ENCODE data around the gene HECTD4. TPM values are rescaled to one million over a fixed set of nuclear protein-coding genes. Genes with fewer than 3 reads are reported as not detected.

The HECTD4 gene
- total RNA-seq, 2 donors from 2014 or later: 54.2 to 75.4 TPM

- peaks cover 55% of the 10 kb centered on the region for H3K36me3 ChIP-seq
- no peak for TF ChIP-seq CTCF (IDR thresholded peaks at IDR 0.05)
- no peak overlapping the region for H3K4me3 ChIP-seq
- ATAC-seq (ENCODE audit: insufficient number of reproducible peaks, low FRiP score, low read depth): no peak
- H3K4me1 ChIP-seq (ENCODE audit: control insufficient read depth in 1 of 2, low read depth in 2 of 2): no peaks in the 10 kb centered on the region
- no peak overlapping the region for H3K27ac ChIP-seq
- H3K27me3 ChIP-seq (replicated peaks; ENCODE audit: insufficient read depth): no peaks in the 10 kb centered on the region
- H3K9me3 ChIP-seq: no peaks in the 10 kb centered on the region
- DNase-seq (ENCODE audit: low spot score): no peak
Observed at GRCh38 chr12:112175361-112176155, 206.7 kb downstream of the HECTD4 start.

GRCh38 chr12:112172556-112173324, 209.5 kb downstream of the HECTD4 start:
- ATAC-seq (ENCODE audit: insufficient number of reproducible peaks, low FRiP score, low read depth): no peak
- Histone ChIP-seq H3K4me1 (ENCODE audit: control insufficient read depth in 1 of 2, low read depth in 2 of 2) (no peaks in the 10 kb centered on the region), H3K27me3 (replicated peaks; ENCODE audit: insufficient read depth) (no peaks in the 10 kb centered on the region), H3K36me3 (peaks cover 45% of the 10 kb centered on the region), H3K9me3 (no peaks in the 10 kb centered on the region), H3K4me3 (no peak overlapping the region), H3K27ac (no peak overlapping the region)
- TF ChIP-seq CTCF (IDR thresholded peaks at IDR 0.05): no peak
- DNase-seq (ENCODE audit: low spot score): no peak

- Histone ChIP-seq H3K27ac (no peak overlapping the region), H3K4me1 (ENCODE audit: control insufficient read depth in 1 of 2, low read depth in 2 of 2) (no peaks in the 10 kb centered on the region), H3K36me3 (peaks cover 41% of the 10 kb centered on the region), H3K9me3 (no peaks in the 10 kb centered on the region), H3K27me3 (replicated peaks; ENCODE audit: insufficient read depth) (no peaks in the 10 kb centered on the region), H3K4me3 (no peak overlapping the region)
- ATAC-seq (ENCODE audit: insufficient number of reproducible peaks, low FRiP score, low read depth) (no peak), DNase-seq (ENCODE audit: low spot score) (no peak)
- TF ChIP-seq CTCF (IDR thresholded peaks at IDR 0.05): no peak
Observed at GRCh38 chr12:112170971-112171596, 211.1 kb downstream of the HECTD4 start.

GRCh38 chr12:112170376-112170775, 211.9 kb downstream of the HECTD4 start:
- no peak for DNase-seq (ENCODE audit: low spot score)
- no peaks in the 10 kb centered on the region for H3K27me3 ChIP-seq (replicated peaks; ENCODE audit: insufficient read depth)
- H3K4me3 ChIP-seq: no peak overlapping the region
- TF ChIP-seq CTCF (IDR thresholded peaks at IDR 0.05): peak; percentile 25
- H3K27ac ChIP-seq: no peak overlapping the region
- H3K36me3 ChIP-seq: peaks cover 35% of the 10 kb centered on the region
- no peak for ATAC-seq (ENCODE audit: insufficient number of reproducible peaks, low FRiP score, low read depth)
- no peaks in the 10 kb centered on the region for H3K4me1 ChIP-seq (ENCODE audit: control insufficient read depth in 1 of 2, low read depth in 2 of 2)
- no peaks in the 10 kb centered on the region for H3K9me3 ChIP-seq

- TF ChIP-seq CTCF (IDR thresholded peaks at IDR 0.05): no peak
- Histone ChIP-seq H3K4me3 (no peak overlapping the region), H3K4me1 (ENCODE audit: control insufficient read depth in 1 of 2, low read depth in 2 of 2) (no peaks in the 10 kb centered on the region), H3K27ac (no peak overlapping the region), H3K9me3 (no peaks in the 10 kb centered on the region), H3K27me3 (replicated peaks; ENCODE audit: insufficient read depth) (no peaks in the 10 kb centered on the region), H3K36me3 (peaks cover 31% of the 10 kb centered on the region)
- DNase-seq (ENCODE audit: low spot score) (no peak), ATAC-seq (ENCODE audit: insufficient number of reproducible peaks, low FRiP score, low read depth) (no peak)
Observed at GRCh38 chr12:112169966-112170365, 212.3 kb downstream of the HECTD4 start.
